Liver (tissue), 3 donors: Measurements from ENCODE around the gene NUCB2.

Source experiments
- ATF3 ChIP-seq: IDR thresholded peaks from 2 replicates; pipeline ENCODE4 v1.6.1; 2016; ENCODE audit warnings: antibody characterized with exemption
- CTCF ChIP-seq: fragments of 150-350 bp; IDR thresholded peaks from 2 replicates; pipeline ENCODE4 v1.5.1; 2017; ENCODE audit warnings: improper control_type of control experiment, low read depth, low read length; ENCODE audit not compliant: missing input control
- EGR1 ChIP-seq, 2 donors: IDR thresholded peaks; 2 replicates each; pipeline ENCODE4 v1.6.1; 2016 to 2018; ENCODE audit warnings: antibody characterized with exemption in 2 of 2, low read depth in 2 of 2
- GABPA ChIP-seq, 2 donors: IDR thresholded peaks in 1 of 2; conservative IDR thresholded peaks in 1 of 2; 2 replicates each; pipeline ENCODE4 v1.6.1; 2016; ENCODE audit warnings: antibody characterized with exemption in 2 of 2, mild to moderate bottlenecking in 1 of 2, moderate library complexity in 1 of 2
- JUND ChIP-seq, 2 donors: IDR thresholded peaks; 2 replicates each; pipeline ENCODE4 v1.6.1; 2016; ENCODE audit warnings: antibody characterized with exemption in 2 of 2
- RAD21 ChIP-seq, 2 donors: IDR thresholded peaks; 2 replicates each; pipeline ENCODE4 v1.6.1; 2016; ENCODE audit warnings: antibody characterized with exemption in 2 of 2, mild to moderate bottlenecking in 2 of 2
- REST ChIP-seq: IDR thresholded peaks from 2 replicates; pipeline ENCODE4 v1.6.1; 2016; ENCODE audit warnings: antibody characterized with exemption, mild to moderate bottlenecking
- RXRA ChIP-seq, 2 donors: IDR thresholded peaks; 2 replicates each; pipeline ENCODE4 v1.6.1; 2017 to 2018; ENCODE audit warnings: antibody characterized with exemption in 2 of 2, mild to moderate bottlenecking in 1 of 2
- SP1 ChIP-seq: IDR thresholded peaks from 2 replicates; pipeline ENCODE4 v1.6.1; 2018; ENCODE audit warnings: antibody characterized with exemption, mild to moderate bottlenecking
- TAF1 ChIP-seq: conservative IDR thresholded peaks from 2 replicates; pipeline ENCODE4 v1.6.1; 2016; ENCODE audit warnings: antibody characterized with exemption, mild to moderate bottlenecking
- YY1 ChIP-seq: IDR thresholded peaks from 2 replicates; pipeline ENCODE4 v1.6.1; 2016; ENCODE audit warnings: antibody characterized with exemption, mild to moderate bottlenecking
- donor health status: healthy.
- donor health status: healthy.

- TF ChIP-seq CTCF (no peak), ATF3 (no peak), JUND (IDR thresholded peaks at IDR 0.05) (no peak), TAF1 (no peak), SP1 (no peak), EGR1 (IDR thresholded peaks at IDR 0.05; ENCODE audit: low read depth in 2 of 2) (no peak), REST (no peak), RAD21 (IDR thresholded peaks at IDR 0.05) (no peak), GABPA (IDR thresholded peaks at IDR 0.05 in 1 of 2, conservative IDR thresholded peaks at IDR 0.05 in 1 of 2) (no peak), RXRA (IDR thresholded peaks at IDR 0.05) (no peak), YY1 (no peak)
Measured at GRCh38 chr11:17343257-17343656, 66.7 kb downstream of the NUCB2 start.
